Pancreas (tissue), 10 donors: ENCODE data around the gene VWA3B. TPM values are rescaled to one million over a fixed set of nuclear protein-coding genes. Genes with fewer than 3 reads are reported as not detected.

Source experiments
- ATAC-seq, 4 donors: fragments of 200-7000 bp; cut with Tn5 transposase; one replicate each; pipeline versions ENCODE4 v1.8.0 to v1.9.1; 2020; ENCODE audit warnings: mild to moderate bottlenecking in 4 of 4, moderate library complexity in 4 of 4
- DNase-seq, 6 donors: peaks; one replicate each; pipeline ENCODE4 v3.0.0-alpha.2; 2020
- FAIRE-seq: peaks from 2 replicates; lab custom pipeline; 2012; peaks lifted over from hg19 to GRCh38; lab: Jason Lieb, UNC
- H3K27ac ChIP-seq, 4 donors: fragments of 200-600 bp; sonication (generic); 1 replicate in 3 of 4; 2 replicates in 1 of 4; pipeline versions ENCODE4 v1.5.0 to v1.8.0; 2020
- H3K27me3 ChIP-seq, 4 donors: fragments of 200-600 bp; one replicate each; pipeline ENCODE4 v1.8.0; 2021
- H3K36me3 ChIP-seq, 3 donors: fragments of 200-600 bp; sonication (generic) in 1 of 3; one replicate each; pipeline versions ENCODE4 v1.5.0 to v1.8.0; 2020 to 2021
- H3K4me1 ChIP-seq, 3 donors: fragments of 200-600 bp; one replicate each; pipeline ENCODE4 v1.8.0; 2021
- H3K4me3 ChIP-seq, 4 donors: fragments of 200-600 bp; sonication (generic) in 2 of 4; one replicate each; pipeline versions ENCODE4 v1.5.0 to v1.8.0; 2020 to 2021
- H3K9me3 ChIP-seq, 4 donors: fragments of 200-600 bp; one replicate each; pipeline ENCODE4 v1.8.0; 2021
- WGBS, 2 donors: extraction: QIAGEN DNeasy Blood & Tissue Kit; methylation state at CpG; one replicate each; pipeline ENCODE4 v1.1.7; 2013; 5-methylcytosine and 5-hydroxymethylcytosine counted together
- intact Hi-C, 3 donors: fragments of 100-400 bp; cut with DNase I; formaldehyde crosslinking; loops; one replicate each; pipeline versions ENCODE4 v1.11.1 to v1.14.2; 2022
- polyA plus RNA-seq, 2 donors: library from polyadenylated mRNA; stranded (reverse); fragments of 200-250 nt; gene quantifications; one replicate each; pipeline ENCODE4 v1.2.3, GENCODE V29; 2013
- total RNA-seq, 6 donors: library from RNA; stranded (reverse); fragmentation: NEBNext Ultra II Directional in 4 of 6; extraction: Animal tissue kit (Norgen Biotek cat#: 25700) in 4 of 6; gene quantifications; one replicate each; pipeline versions ENCODE4 v1.2.1 to v1.2.4, GENCODE V29; 2021 to 2023
- TF ChIP-seq, protein P1 (sequence below), 4 donors: fragments of 200-600 bp; sonication (generic) in 3 of 4; IDR thresholded peaks; one replicate each; pipeline versions ENCODE4 v1.5.0 to v1.8.0; 2021; ENCODE audit warnings: antibody characterized with exemption in 4 of 4
- donor health status: healthy with polysubstance abuse.
- donor health status: DM: no; HTN: no; CAD: no; lungs with moderate emphysema.
- donor health status: DM: no; HTN: no; CAD: no.
- donor health status: control.
- donor health status: control.
- donor health status: Bipolar disorder and iron deficiency.
- donor health status: DM: yes; HTN: yes; CAD: no.
- donor health status: DM: no; HTN: no; CAD: no.
- donor health status: DM: no; HTN: no; CAD: no.
- donor health status: DM: yes; HTN: yes; CAD: no.

VWA3B gene
- total and polyA plus RNA-seq, 8 donors: 0.04 to 0.24 (median 0.07) TPM; not detected in 5

DNA sequence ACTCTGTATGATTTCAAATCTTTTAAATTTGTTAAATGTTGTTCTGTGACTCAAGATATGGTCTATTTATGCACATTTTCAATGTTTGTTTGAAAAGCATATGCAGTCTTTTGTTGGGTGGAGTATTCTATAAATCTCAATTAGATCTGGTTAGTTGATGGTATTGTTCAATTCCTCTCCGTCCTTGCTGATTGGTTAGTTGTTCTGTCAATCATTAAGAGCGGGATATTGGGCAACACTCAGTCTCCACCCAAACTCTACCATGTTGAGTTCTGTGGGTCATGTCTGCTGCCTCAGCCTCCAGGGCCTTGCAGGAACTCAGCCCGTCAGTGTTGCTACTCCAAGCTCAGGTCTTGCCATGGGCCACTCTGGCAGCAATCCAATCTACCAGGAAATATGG, 118.9 kb downstream of the VWA3B start:
- H3K4me3 ChIP-seq: no peak overlapping the region
- TF ChIP-seq, protein P1, sequence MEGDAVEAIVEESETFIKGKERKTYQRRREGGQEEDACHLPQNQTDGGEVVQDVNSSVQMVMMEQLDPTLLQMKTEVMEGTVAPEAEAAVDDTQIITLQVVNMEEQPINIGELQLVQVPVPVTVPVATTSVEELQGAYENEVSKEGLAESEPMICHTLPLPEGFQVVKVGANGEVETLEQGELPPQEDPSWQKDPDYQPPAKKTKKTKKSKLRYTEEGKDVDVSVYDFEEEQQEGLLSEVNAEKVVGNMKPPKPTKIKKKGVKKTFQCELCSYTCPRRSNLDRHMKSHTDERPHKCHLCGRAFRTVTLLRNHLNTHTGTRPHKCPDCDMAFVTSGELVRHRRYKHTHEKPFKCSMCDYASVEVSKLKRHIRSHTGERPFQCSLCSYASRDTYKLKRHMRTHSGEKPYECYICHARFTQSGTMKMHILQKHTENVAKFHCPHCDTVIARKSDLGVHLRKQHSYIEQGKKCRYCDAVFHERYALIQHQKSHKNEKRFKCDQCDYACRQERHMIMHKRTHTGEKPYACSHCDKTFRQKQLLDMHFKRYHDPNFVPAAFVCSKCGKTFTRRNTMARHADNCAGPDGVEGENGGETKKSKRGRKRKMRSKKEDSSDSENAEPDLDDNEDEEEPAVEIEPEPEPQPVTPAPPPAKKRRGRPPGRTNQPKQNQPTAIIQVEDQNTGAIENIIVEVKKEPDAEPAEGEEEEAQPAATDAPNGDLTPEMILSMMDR (IDR thresholded peaks at IDR 0.05): no peak
- H3K27me3 ChIP-seq: no peaks in the 10 kb centered on the region
- 92 to 96% methylated on average over 3 of the region's 3 CpGs for WGBS, 2 donors
- DNase-seq (no peak), FAIRE-seq (no peak), ATAC-seq (no peak)
- no peaks in the 10 kb centered on the region for H3K9me3 ChIP-seq
- no peaks in the 10 kb centered on the region for H3K4me1 ChIP-seq
- intact Hi-C loops: no loop called here
- H3K36me3 ChIP-seq: no peaks in the 10 kb centered on the region
- H3K27ac ChIP-seq: no peak overlapping the region

DNA sequence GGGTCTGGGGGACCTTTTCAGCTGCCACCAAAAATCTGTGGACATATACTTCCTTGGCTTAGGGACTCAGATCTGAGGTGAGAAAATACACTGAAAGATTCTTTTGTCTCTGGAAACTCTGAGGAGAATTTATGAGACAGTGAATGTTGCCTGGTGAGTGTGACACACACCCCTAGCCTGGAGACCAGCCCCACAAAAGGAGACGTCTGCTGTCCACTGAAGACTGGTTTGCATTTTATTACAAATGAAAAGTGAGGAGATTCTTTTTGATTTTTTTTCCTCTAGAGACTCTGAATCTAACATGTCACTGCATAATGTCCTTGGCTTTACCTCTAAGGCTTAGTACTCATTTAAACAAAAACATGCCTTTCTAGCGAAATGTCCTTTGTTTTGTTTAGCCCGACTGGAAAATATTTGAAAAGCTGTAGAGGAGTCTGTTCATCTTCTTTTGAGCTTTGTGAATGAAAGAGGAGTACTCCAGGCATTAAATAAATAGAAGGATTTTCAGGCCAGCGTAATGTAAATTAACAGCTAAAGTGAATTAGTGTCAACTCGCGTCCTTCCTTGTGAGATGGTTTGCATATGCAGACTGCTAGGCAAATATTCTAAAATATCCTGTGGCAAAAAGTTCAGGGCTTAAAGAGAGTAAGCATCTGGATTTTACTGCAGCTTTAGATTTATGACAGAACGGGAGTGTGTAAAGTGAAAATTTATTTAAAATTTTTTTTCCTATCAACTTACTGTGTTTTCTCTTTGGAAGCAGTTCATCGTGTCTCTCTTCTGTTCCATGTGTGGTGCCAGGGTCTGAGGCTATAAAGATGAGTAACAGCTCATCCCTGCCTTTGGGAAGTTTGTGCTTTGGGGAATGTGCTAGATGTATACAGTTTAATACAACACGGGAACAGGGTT, 125.4 kb downstream of the VWA3B start:
- intact Hi-C loops: no loop called here
- no peaks in the 10 kb centered on the region for H3K36me3 ChIP-seq
- ATAC-seq (no peak), FAIRE-seq (peak; percentile 83), DNase-seq (no peak)
- TF ChIP-seq, protein P1 (IDR thresholded peaks at IDR 0.05): no peak
- H3K27ac ChIP-seq: no peak overlapping the region
- H3K4me1 ChIP-seq: no peaks in the 10 kb centered on the region
- H3K9me3 ChIP-seq: no peaks in the 10 kb centered on the region
- H3K27me3 ChIP-seq: no peaks in the 10 kb centered on the region
- H3K4me3 ChIP-seq: no peak overlapping the region
- WGBS, 2 donors: 51 to 55% methylated on average over 9 of the region's 9 CpGs

DNA sequence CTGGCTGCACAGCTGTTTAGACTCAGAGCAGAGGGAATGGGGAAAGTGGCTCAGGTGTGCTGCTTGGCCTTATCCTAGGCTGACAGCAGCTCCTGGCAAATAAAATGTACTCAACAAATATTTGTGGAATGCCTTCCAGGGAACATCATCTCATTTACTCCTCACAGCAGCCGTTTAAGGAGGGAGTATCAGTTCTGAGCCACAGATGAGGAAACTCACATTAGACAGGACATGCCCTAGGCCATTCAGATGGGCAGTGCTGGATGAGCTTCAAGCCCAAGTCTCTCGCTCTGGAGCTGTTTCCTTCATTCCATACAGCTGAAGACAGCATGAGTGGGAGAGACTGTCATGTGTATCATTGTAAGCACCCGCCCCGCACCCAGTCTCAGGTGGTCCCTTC, 129.6 kb downstream of the VWA3B start:
- TF ChIP-seq, protein P1 (IDR thresholded peaks at IDR 0.05): no peak
- Histone ChIP-seq H3K4me3 (no peak overlapping the region), H3K4me1 (no peaks in the 10 kb centered on the region), H3K27me3 (no peaks in the 10 kb centered on the region), H3K36me3 (no peaks in the 10 kb centered on the region), H3K27ac (no peak overlapping the region), H3K9me3 (no peaks in the 10 kb centered on the region)
- DNase-seq (no peak), FAIRE-seq (no peak), ATAC-seq (no peak)
- 50 to 61% methylated on average over 4 of the region's 4 CpGs for WGBS, 2 donors
- intact Hi-C loops: no loop called here

DNA sequence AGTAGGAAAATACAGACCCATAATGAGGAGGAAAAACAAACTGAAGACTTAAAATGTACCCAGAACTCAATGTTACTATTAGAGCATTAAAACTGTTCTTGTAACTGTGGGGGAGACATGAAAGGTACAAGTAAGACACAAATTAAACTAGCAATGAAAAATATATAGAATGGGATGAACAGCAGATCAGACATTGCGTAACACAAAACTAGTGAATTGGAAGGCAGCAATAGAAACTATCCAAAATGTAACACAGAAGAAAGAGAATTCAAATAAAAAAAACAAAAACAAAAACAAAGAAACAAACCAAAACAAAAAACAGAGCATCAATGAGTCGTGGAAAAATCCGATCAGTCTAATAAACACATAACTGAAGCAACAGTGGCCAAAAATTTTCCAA, 132.2 kb downstream of the VWA3B start:
- intact Hi-C loops: no loop called here
- no peak overlapping the region for H3K4me3 ChIP-seq

More for the DNA sequence above, 132.2 kb downstream of the VWA3B start:
- no peaks in the 10 kb centered on the region for H3K4me1 ChIP-seq
- H3K27me3 ChIP-seq: no peaks in the 10 kb centered on the region
- TF ChIP-seq, protein P1 (IDR thresholded peaks at IDR 0.05): no peak
- no peak overlapping the region for H3K27ac ChIP-seq
- 86 to 97% methylated on average over 3 of the region's 3 CpGs for WGBS, 2 donors
- DNase-seq (no peak), ATAC-seq (no peak), FAIRE-seq (no peak)
- no peaks in the 10 kb centered on the region for H3K9me3 ChIP-seq
- H3K36me3 ChIP-seq: no peaks in the 10 kb centered on the region
